ENCODE results near the gene NCCRP1.

NCCRP1 gene

DNA sequence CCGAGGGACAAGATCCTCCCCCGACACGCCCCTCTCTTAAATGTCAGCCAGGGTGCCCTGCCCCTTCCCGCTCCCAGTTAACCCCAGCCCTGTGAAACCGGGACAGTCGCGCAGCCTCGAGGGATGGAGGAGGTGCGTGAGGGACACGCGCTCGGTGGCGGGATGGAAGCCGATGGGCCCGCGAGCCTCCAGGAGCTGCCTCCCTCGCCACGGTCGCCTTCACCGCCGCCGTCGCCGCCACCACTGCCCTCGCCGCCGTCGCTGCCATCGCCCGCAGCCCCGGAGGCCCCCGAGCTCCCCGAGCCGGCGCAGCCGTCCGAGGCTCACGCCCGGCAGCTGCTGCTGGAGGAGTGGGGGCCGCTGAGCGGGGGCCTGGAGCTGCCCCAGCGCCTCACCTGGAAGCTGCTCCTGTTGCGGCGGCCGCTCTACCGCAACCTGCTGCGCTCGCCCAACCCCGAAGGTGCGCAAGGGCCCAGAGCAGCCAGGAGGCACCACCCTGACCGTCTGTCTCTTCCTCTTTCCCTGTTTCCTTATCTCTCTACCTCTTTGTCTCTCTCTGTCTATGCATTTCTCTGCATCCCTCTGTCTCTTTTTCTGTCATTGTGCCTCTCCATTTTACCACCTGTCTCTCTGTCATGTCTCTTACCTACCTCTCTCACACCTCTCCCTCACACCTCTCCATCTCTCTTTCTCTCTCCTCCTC, at the start of gene NCCRP1:
Gene NCCRP1 (plus strand): TSS at position 105 of the 703 bp plus-strand sequence. CDS start 19 bp downstream, at position 124.
- DNase-seq (ENCODE audit: insufficient read length, low spot score) (no peak), FAIRE-seq (no peak)

- FAIRE-seq (no peak), DNase-seq (ENCODE audit: insufficient read length, low spot score) (no peak)
These were observed 49.3 kb upstream of the NCCRP1 start for GRCh38 chr19:39147480-39147879.

GRCh38 chr19:39148939-39149529, 47.7 kb upstream of the NCCRP1 start:
- no peak for DNase-seq (ENCODE audit: insufficient read length, low spot score)
- FAIRE-seq: no peak

- no peak for FAIRE-seq
- no peak for DNase-seq (ENCODE audit: insufficient read length, low spot score)
These were observed 46.5 kb upstream of the NCCRP1 start for GRCh38 chr19:39150235-39150634.

DNA sequence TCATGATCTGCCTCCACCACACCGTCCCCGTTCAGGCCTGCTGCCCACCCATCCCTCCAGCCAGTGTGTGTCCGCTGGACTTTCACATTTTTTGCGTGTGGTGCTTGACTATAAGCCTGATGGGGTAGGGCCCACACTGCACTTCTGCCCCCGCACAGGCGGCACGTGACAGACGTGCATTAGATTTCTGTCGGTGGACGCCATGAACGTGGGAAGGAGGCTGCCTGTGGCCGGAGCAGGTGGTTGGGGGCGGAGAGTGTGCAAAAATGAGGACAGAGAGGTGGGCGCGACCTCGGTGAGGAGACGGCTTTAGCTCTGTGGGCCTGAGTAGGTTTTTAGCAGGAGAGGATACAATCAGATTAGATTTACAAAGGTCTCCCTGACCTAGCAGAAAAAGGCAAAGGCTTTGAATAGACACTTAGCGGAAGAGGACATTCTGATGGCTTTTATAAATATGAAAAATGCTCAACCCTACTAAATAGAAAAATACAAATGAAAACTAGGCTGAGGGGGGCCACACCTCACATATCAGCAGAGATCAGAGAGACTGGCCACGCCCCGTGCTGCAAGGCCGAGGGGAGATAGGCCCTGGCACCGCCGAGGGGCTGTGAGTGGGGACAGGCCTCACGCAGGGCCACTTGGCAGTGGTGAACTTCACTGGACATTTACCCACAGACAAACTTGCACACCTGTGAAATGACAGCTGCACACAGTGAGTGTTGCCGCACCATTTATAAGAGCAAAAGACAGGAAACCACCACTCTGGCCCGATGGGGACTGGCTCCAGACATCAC, 45.8 kb upstream of the NCCRP1 start:
- no peak for FAIRE-seq
- DNase-seq (ENCODE audit: insufficient read length, low spot score): no peak

DNA sequence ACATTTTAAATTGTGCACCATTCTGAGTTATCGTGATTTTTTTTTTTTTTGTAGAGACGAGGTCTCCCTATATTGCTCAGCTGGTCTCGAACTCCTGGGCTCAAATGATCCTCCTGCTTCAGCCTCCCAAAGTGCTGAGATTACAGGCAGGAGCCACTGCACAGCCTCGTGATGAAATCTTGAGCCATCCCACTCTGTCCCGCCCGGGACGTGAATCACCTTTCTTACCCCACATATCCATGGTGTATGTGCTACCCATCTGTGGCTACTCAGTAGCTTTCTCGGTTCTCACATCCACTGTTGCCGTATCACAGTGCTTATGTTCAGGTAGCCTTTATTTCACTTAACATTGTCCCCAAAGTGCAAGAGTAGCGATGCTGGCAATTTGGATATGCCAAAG, 44.7 kb upstream of the NCCRP1 start:
- FAIRE-seq (no peak), DNase-seq (ENCODE audit: insufficient read length, low spot score) (no peak)

- FAIRE-seq (no peak), DNase-seq (ENCODE audit: insufficient read length, low spot score) (no peak)
These were observed 42.6 kb upstream of the NCCRP1 start for GRCh38 chr19:39154100-39154628.

DNA sequence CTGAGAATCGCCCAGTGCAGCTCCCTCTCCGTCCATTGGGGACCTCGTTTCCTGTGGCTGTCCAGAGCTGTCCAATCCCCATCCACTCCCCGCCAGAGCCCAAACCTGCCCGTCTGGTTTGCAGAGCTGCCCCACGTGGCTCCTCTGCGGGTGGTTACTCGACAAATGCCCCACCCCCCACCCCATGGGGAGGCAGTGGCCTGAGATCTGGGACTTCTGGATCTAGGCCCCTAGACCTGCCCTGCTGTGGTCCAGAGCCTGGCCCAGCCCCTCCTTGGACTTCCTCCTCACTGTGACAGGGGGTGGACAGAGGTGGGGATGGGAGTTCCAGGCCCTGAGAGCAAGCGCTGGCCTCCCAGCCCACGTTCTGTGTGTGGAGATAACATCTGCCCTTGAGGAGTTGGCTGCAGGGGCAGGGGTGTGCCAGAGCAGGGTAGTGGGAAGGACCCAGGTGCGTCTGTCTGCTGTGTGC, 42.1 kb upstream of the NCCRP1 start:
- FAIRE-seq: no peak
- DNase-seq (ENCODE audit: insufficient read length, low spot score): no peak

GRCh38 chr19:39155114-39155700, 41.6 kb upstream of the NCCRP1 start:
- DNase-seq (ENCODE audit: insufficient read length, low spot score): no peak
- FAIRE-seq: no peak

DNA sequence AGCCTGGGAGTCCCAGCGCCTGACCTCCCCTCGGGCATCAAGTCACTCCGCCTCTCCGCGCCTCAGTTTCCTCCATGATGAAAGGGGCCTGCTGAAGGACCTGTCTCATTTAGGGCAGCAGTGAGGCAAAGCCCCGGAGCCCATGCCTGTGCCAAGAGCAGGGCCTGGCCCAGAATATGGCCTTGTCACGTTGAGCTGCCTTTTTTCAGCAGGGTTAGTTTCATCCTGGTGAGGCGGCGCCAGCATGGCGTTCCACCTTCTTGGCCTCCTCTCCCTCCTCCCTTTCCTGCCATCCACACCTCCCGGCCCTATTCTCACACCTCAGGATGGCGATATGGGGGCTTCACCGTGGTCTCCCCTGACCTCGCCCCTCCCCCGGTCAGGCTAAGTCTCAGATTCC, 41.0 kb upstream of the NCCRP1 start:
- no peak for DNase-seq (ENCODE audit: insufficient read length, low spot score)
- no peak for FAIRE-seq

GRCh38 chr19:39156326-39157230, 40.2 kb upstream of the NCCRP1 start:
- DNase-seq (ENCODE audit: insufficient read length, low spot score) (no peak), FAIRE-seq (no peak)

DNA sequence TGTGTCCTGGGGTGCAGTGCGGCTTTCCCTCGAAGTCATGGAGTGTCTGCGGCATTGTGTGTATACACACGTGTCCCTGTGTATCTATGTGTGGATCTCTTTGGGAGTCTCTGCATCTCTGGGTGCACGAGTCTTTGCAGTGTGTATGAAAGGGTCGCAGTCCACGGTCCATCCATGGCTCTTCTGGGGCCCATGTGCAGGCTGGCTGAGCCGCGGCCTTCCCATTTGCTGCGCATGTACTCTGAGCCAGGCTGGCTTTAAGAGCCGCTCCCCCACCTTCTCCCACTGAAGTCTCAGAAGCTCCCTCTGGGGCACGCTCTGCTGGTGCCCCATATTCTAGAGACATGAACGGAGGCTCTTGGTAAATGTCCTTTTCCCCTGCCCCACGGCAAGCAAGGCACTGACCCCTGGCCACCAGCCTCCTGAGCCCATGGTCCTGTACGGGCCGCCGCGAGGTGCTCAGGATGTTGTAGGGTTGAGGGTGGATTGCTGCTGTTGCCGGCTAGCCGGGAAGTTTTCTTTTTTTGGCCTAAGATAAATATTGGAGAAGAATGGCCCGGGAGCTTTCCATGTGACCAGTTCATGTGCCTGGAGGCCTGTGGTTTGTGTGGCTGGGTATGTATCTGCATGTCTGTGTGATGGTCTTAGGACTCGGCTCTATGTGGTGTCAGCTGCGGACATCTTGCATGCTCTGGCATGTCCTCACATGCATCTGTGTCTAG, 39.3 kb upstream of the NCCRP1 start:
- FAIRE-seq (no peak), DNase-seq (ENCODE audit: insufficient read length, low spot score) (no peak)

DNA sequence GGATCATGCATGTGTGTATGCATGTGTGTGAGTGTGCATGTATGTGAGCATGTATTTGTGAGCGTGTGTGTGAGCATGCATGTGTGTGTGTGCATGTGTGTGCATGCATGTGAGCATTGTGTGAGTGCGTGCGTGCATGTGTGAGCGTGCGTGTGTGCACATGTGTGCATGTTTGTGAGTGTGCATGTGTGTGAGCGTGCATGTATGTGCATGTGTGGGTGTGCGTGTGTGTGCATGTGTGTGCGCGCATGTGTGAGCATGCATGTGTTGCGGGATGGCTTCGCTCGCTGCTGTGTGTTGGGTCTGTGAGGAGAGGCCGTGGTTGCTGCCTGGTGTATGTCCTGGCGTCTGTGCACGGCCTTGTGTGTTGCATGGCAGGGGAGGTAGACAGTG, 38.8 kb upstream of the NCCRP1 start:
- peak; percentile 96 for FAIRE-seq
- DNase-seq (ENCODE audit: insufficient read length, low spot score): no peak

- FAIRE-seq: no peak
These were observed 38.0 kb upstream of the NCCRP1 start for GRCh38 chr19:39158646-39159260.

GRCh38 chr19:39160523-39160861, 36.3 kb upstream of the NCCRP1 start:
- FAIRE-seq (no peak), DNase-seq (ENCODE audit: insufficient read length, low spot score) (no peak)

More at GRCh38 chr19:39158646-39159260, 38.0 kb upstream of the NCCRP1 start:
- DNase-seq (ENCODE audit: insufficient read length, low spot score): no peak

GRCh38 chr19:39160889-39161672, 35.7 kb upstream of the NCCRP1 start:
- DNase-seq (ENCODE audit: insufficient read length, low spot score) (no peak), FAIRE-seq (peak; percentile 16)

DNA sequence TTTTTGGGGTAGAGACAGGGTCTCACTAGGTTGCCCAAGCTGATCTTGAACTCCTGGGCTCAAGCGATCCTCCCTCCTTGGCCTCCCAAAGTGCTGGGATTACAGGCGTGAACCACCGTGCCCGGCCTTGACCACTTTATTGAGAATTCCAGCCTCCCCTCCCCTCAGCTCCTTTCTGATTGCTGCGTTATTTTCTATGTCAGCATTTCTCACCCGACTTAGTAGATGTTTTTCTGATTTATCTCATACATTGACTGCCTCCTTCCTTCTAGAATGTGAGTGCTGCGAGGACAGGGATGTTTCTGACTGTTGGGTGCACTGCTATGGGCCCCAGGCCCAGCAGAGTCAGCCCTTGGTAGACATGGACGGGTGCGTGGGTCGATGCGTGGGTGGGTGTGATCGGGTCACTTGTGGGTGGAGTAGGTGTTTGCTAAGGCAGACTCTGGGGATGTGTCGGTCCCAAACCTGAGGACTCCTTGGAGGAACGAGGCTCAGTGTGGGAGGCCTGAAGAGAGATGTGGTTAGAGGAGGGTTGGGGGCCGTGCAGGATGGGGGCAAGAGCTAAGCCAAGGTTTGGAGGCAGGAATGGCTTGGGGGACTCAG, 34.2 kb upstream of the NCCRP1 start:
- no peak for FAIRE-seq

GRCh38 chr19:39163621-39164020, 33.1 kb upstream of the NCCRP1 start:
- DNase-seq (ENCODE audit: insufficient read length, low spot score) (no peak), FAIRE-seq (no peak)

More for the DNA sequence above, 34.2 kb upstream of the NCCRP1 start:
- no peak for DNase-seq (ENCODE audit: insufficient read length, low spot score)
